H1 (cell line): ENCODE results near the gene MRPS34. TPM values are rescaled to one million over a fixed set of nuclear protein-coding genes. Genes with fewer than 3 reads are reported as not detected.

Experiments
- CTCF ChIA-PET: fragments of 300-600 bp; sonication (Branson Sonifier 250); formaldehyde crosslinking; loops from one replicate; lab custom pipeline; 2021; ENCODE audit not compliant: partially characterized antibody; lab: Charles Lee
- POLR2A ChIA-PET: fragments of 300-600 bp; sonication (Branson Sonifier 250); formaldehyde crosslinking; loops from one replicate; lab custom pipeline; 2021; ENCODE audit warnings: inconsistent platforms; ENCODE audit not compliant: partially characterized antibody; lab: Charles Lee
- DNase-seq, 2 experiments: peaks; one replicate each; pipeline versions ENCODE4 v3.0.0 to v3.0.0-alpha.2; 2010 to 2022; ENCODE audit warnings: low spot score in 2 of 2, low read depth in 1 of 2, mixed read lengths in 1 of 2
- FAIRE-seq: peaks from 2 replicates; lab custom pipeline; 2011; peaks lifted over from hg19 to GRCh38; lab: Jason Lieb, UNC
- H2AFZ ChIP-seq: 2 replicates; pipeline ENCODE4 v1.8.1; 2012; ENCODE audit warnings: low read length, inconsistent platforms
- H2AK5ac ChIP-seq: 2 replicates; pipeline ENCODE4 v1.6.1; 2013; ENCODE audit warnings: low read depth, low read length
- H2BK120ac ChIP-seq: replicated peaks from 2 replicates; pipeline ENCODE3; 2013; ENCODE audit warnings: low read depth, low read length, inconsistent platforms
- H2BK12ac ChIP-seq: 2 replicates; pipeline ENCODE4 v1.6.1; 2013; ENCODE audit warnings: low read depth, low read length
- H2BK15ac ChIP-seq: 2 replicates; pipeline ENCODE4 v1.6.1; 2013; ENCODE audit warnings: low read length
- H2BK20ac ChIP-seq: 2 replicates; pipeline ENCODE4 v1.6.1; 2013; ENCODE audit warnings: low read length
- H2BK5ac ChIP-seq: 2 replicates; pipeline ENCODE4 v1.6.1; 2013; ENCODE audit warnings: low read depth, low read length
- H3K14ac ChIP-seq: 2 replicates; pipeline ENCODE4 v1.6.1; 2013; ENCODE audit warnings: inconsistent platforms; ENCODE audit not compliant: insufficient read length
- H3K18ac ChIP-seq: 2 replicates; pipeline ENCODE4 v1.6.1; 2013; ENCODE audit warnings: low read length; ENCODE audit errors: extremely low read depth
- H3K23ac ChIP-seq: 2 replicates; pipeline ENCODE4 v1.6.1; 2013; ENCODE audit warnings: inconsistent platforms; ENCODE audit not compliant: insufficient read length
- H3K23me2 ChIP-seq: 2 replicates; pipeline ENCODE4 v1.6.1; 2013; ENCODE audit warnings: low read depth, low read length
- H3K27ac ChIP-seq: 2 replicates; pipeline ENCODE4 v1.6.1; 2011; ENCODE audit warnings: low read depth, low read length, inconsistent platforms
- H3K27me3 ChIP-seq, 4 experiments: replicated peaks in 1 of 4; 1 replicate in 1 of 4; 2 replicates in 3 of 4; pipeline versions ENCODE4 v1.6.1 to v1.8.1; 2011 to 2013; ENCODE audit warnings: low read length in 3 of 4, mild to moderate bottlenecking in 3 of 4, inconsistent platforms in 2 of 4, mixed read lengths in 2 of 4, moderate library complexity in 1 of 4; ENCODE audit not compliant: control insufficient read depth in 3 of 4, insufficient read depth in 3 of 4; ENCODE audit errors: extremely low read depth in 1 of 4
- H3K36me3 ChIP-seq, 4 experiments: 2 replicates each; pipeline versions ENCODE4 v1.6.1 to v1.8.1; 2011 to 2013; ENCODE audit warnings: mild to moderate bottlenecking in 4 of 4, low read length in 3 of 4, moderate library complexity in 2 of 4, control low read depth in 1 of 4, inconsistent platforms in 1 of 4; ENCODE audit not compliant: insufficient read depth in 4 of 4, control insufficient read depth in 2 of 4
- H3K4ac ChIP-seq: replicated peaks from 2 replicates; pipeline ENCODE3; 2013; ENCODE audit warnings: low read length, low read depth, mixed read lengths, inconsistent platforms; ENCODE audit not compliant: insufficient read length
- H3K4me1 ChIP-seq, 4 experiments: replicated peaks in 1 of 4; 1 replicate in 1 of 4; 2 replicates in 3 of 4; pipeline versions ENCODE4 v1.6.1 to v1.8.1; 2011 to 2013; ENCODE audit warnings: low read length in 3 of 4, inconsistent platforms in 2 of 4, mixed read lengths in 1 of 4; ENCODE audit not compliant: insufficient read depth in 4 of 4, control insufficient read depth in 3 of 4
- H3K4me2 ChIP-seq, 2 experiments: 2 replicates each; pipeline versions ENCODE4 v1.6.1 to v1.8.1; 2011 to 2013; ENCODE audit warnings: low read depth in 2 of 2, low read length in 2 of 2, control low read depth in 1 of 2, inconsistent platforms in 1 of 2, mild to moderate bottlenecking in 1 of 2; ENCODE audit not compliant: insufficient read depth in 1 of 2
- H3K4me3 ChIP-seq, 4 experiments: fragments of 200-600, 300-600 bp in 1 of 4; sonication (generic), shearing (Covaris generic), sonication (Bioruptor Twin) in 1 of 4; 2 replicates each; pipeline versions ENCODE4 v1.5.1 to v1.8.1; 2011 to 2016; ENCODE audit warnings: low read length in 4 of 4, low read depth in 3 of 4, control low read depth in 2 of 4, inconsistent platforms in 2 of 4, mild to moderate bottlenecking in 2 of 4, mixed read lengths in 1 of 4, moderate library complexity in 1 of 4; ENCODE audit not compliant: insufficient read depth in 2 of 4; ENCODE audit errors: extremely low read depth in 1 of 4
- H3K56ac ChIP-seq: replicated peaks from 2 replicates; pipeline ENCODE3; 2013; ENCODE audit warnings: low read depth, mild to moderate bottlenecking, mixed read lengths, low read length, inconsistent platforms; ENCODE audit not compliant: insufficient read length
- H3K79me1 ChIP-seq: 2 replicates; pipeline ENCODE4 v1.6.1; 2013; ENCODE audit warnings: low read depth, low read length, control low read depth
- H3K79me2 ChIP-seq, 2 experiments: 2 replicates each; pipeline versions ENCODE4 v1.6.1 to v1.8.1; 2012 to 2013; ENCODE audit warnings: low read length in 2 of 2, mild to moderate bottlenecking in 2 of 2, inconsistent platforms in 1 of 2; ENCODE audit not compliant: insufficient read depth in 2 of 2, control insufficient read depth in 1 of 2
- H3K9ac ChIP-seq, 4 experiments: replicated peaks in 1 of 4; 1 replicate in 1 of 4; 2 replicates in 3 of 4; pipeline versions ENCODE4 v1.6.1 to v1.8.1; 2011 to 2013; ENCODE audit warnings: low read depth in 3 of 4, low read length in 3 of 4, control low read depth in 2 of 4, mild to moderate bottlenecking in 2 of 4, moderate library complexity in 2 of 4, inconsistent platforms in 1 of 4; ENCODE audit errors: extremely low read depth in 1 of 4
- H3K9me3 ChIP-seq, 2 experiments: 2 replicates each; pipeline versions ENCODE4 v1.6.1 to v1.8.1; 2012 to 2013; ENCODE audit warnings: mild to moderate bottlenecking in 2 of 2, moderate library complexity in 2 of 2, control low read depth in 1 of 2, inconsistent platforms in 1 of 2, low read depth in 1 of 2, low read length in 1 of 2, mixed read lengths in 1 of 2; ENCODE audit not compliant: insufficient read depth in 2 of 2
- H4K20me1 ChIP-seq, 2 experiments: replicated peaks in 1 of 2; 2 replicates each; pipeline versions ENCODE3 to v1.8.1; 2011 to 2013; ENCODE audit warnings: inconsistent platforms in 2 of 2, low read length in 2 of 2, mild to moderate bottlenecking in 1 of 2; ENCODE audit not compliant: insufficient read depth in 2 of 2, control insufficient read depth in 1 of 2
- H4K5ac ChIP-seq: 2 replicates; pipeline ENCODE4 v1.6.1; 2013; ENCODE audit warnings: low read length, low read depth, mixed read lengths, inconsistent platforms; ENCODE audit not compliant: insufficient read length
- H4K8ac ChIP-seq: 2 replicates; pipeline ENCODE4 v1.8.0; 2013; ENCODE audit warnings: mild to moderate bottlenecking, moderate library complexity, low read length, inconsistent platforms; ENCODE audit not compliant: insufficient read depth; ENCODE audit errors: extremely low read depth
- H4K91ac ChIP-seq: replicated peaks from 2 replicates; pipeline ENCODE3; 2013; ENCODE audit warnings: low read length, mixed read lengths, inconsistent platforms; ENCODE audit not compliant: insufficient read length
- KDM4A ChIP-seq: IDR thresholded peaks from one replicate; pipeline ENCODE4 v1.7.1; 2012; ENCODE audit warnings: low read depth, mild to moderate bottlenecking, moderate library complexity, low read length, inconsistent platforms; ENCODE audit not compliant: severe bottlenecking
- MAX ChIP-seq: IDR thresholded peaks from 2 replicates; pipeline ENCODE4 v1.6.1; 2012; ENCODE audit warnings: inconsistent platforms
- POLR2AphosphoS5 ChIP-seq: IDR thresholded peaks from 2 replicates; pipeline ENCODE4 v1.6.1; 2011; ENCODE audit warnings: low read depth, low read length
- POU5F1 ChIP-seq: IDR thresholded peaks from 2 replicates; pipeline ENCODE4 v1.6.1; 2011; ENCODE audit warnings: low read depth, mild to moderate bottlenecking, low read length, moderate library complexity
- RXRA ChIP-seq: IDR thresholded peaks from 2 replicates; pipeline ENCODE4 v1.6.1; 2011; ENCODE audit warnings: low read depth, mild to moderate bottlenecking, low read length, moderate library complexity; ENCODE audit not compliant: insufficient read depth
- WGBS, 2 experiments: shearing (Covaris generic) in 1 of 2; methylation state at CpG; one replicate each; pipeline versions ENCODE4 v1.1.6 to v1.1.7; 2013 to 2015; ENCODE audit warnings: low lambda C conversion rate in 2 of 2, mixed read lengths in 2 of 2, inconsistent platforms in 1 of 2, low coverage in 1 of 2, missing lambda C conversion rate in 1 of 2; ENCODE audit not compliant: insufficient replicate concordance in 2 of 2, insufficient coverage in 1 of 2, insufficient read length in 1 of 2; ENCODE audit errors: extremely low coverage in 1 of 2, missing lambda C conversion rate in 1 of 2; 5-methylcytosine and 5-hydroxymethylcytosine counted together
- polyA plus RNA-seq, 7 experiments: library from polyadenylated mRNA; depleted of rRNA in 3 of 7; stranded (reverse) in 5 of 7; unstranded in 2 of 7; fragments of >200 nt in 5 of 7; fragments of 200-250 nt in 2 of 7; gene quantifications; 1 replicate in 5 of 7; 2 replicates in 1 of 7; 4 replicates in 1 of 7; pipeline versions ENCODE4 v1.2.1 to v1.2.3, GENCODE V29; 2011 to 2013; ENCODE audit warnings: missing spikeins in 2 of 7, mixed read lengths in 2 of 7
- total RNA-seq: library from RNA; stranded (reverse); fragmentation: NEBNext Ultra II Directional; extraction: Animal tissue kit (Norgen Biotek cat#: 25700); gene quantifications from 2 replicates; pipeline ENCODE4 v1.2.1, GENCODE V29; 2021

Gene MRPS34
- total and polyA plus RNA-seq, 2 of the 8 experiments (the other 6 are each of a cell fraction or from before 2014, with no cell fraction given), result 168 to 252 TPM

GRCh38 chr16:1769402-1770300 is 3.3 kb downstream of the MRPS34 start:
- H3K79me2 ChIP-seq, result peaks cover 0 to 13% of the 10 kb centered on the region in 2 experiments; a peak in 1 of 4 replicates
- FAIRE-seq (no peak), DNase-seq (no peak)
- peak overlapping the region in 3 of 4 experiments; percentile 82 to 91 (median 83); a peak in 2 of 8 replicates for H3K4me3 ChIP-seq
- H4K20me1 ChIP-seq, result peaks cover 1 to 15% of the 10 kb centered on the region in 2 experiments
- no peak overlapping the region for H4K91ac ChIP-seq
- peaks cover 3 to 37% (median 7%) of the 10 kb centered on the region in 4 experiments; a peak in 4 of 8 replicates for H3K36me3 ChIP-seq
- no peak overlapping the region for H2AFZ ChIP-seq
- no peak overlapping the region for H2AK5ac ChIP-seq
- no peak overlapping the region for H2BK12ac ChIP-seq
- no peak overlapping the region for H2BK120ac ChIP-seq
- no peak overlapping the region for H3K27ac ChIP-seq
- H3K9me3 ChIP-seq, result no peaks in the 10 kb centered on the region
- H3K4me2 ChIP-seq, result peak overlapping the region; percentile 71 to 92
- H3K14ac ChIP-seq, result no peak overlapping the region
- peaks cover 3% of the 10 kb centered on the region; the same call in 1 of the 2 replicates for H3K79me1 ChIP-seq
- peaks cover 0 to 13% (median 10%) of the 10 kb centered on the region in 4 experiments; a peak in 5 of 7 replicates for H3K4me1 ChIP-seq
- WGBS, 2 experiments, result 87% methylated on average over 19 of the region's 27 CpGs; no CpG with 5 or more reads in 1 of the 2 experiments
- H3K18ac ChIP-seq, result no peak overlapping the region
- no peak overlapping the region for H3K9ac ChIP-seq
- no peak overlapping the region for H2BK15ac ChIP-seq
- H2BK20ac ChIP-seq, result no peak overlapping the region
- TF ChIP-seq KDM4A (no peak), POLR2AphosphoS5 (peak; percentile 53), MAX (no peak), RXRA (no peak), POU5F1 (no peak)
- CTCF ChIA-PET, result interaction anchor here (0.7 to 2.2 kb wide), 7 partner anchors 10 to 469 kb away, joined by 3 to 8 read pairs (median 3); partner anchors contain the start of genes NUBP2 and SPSB3
- H4K5ac ChIP-seq, result no peak overlapping the region
- POLR2A ChIA-PET, result interaction anchor here (0.6 to 13.5 kb wide), 27 partner anchors 10 to 461 kb away, joined by 3 to 246 read pairs (median 4); partner anchors contain the start of genes FAHD1, HAGH, IGFALS and JPT2
- H3K23ac ChIP-seq, result no peak overlapping the region
- no peak overlapping the region for H2BK5ac ChIP-seq
- peaks cover 17% of the 10 kb centered on the region for H3K23me2 ChIP-seq
- H3K27me3 ChIP-seq, result no peaks in the 10 kb centered on the region
- no peak overlapping the region for H3K56ac ChIP-seq
- no peak overlapping the region for H3K4ac ChIP-seq
- no peak overlapping the region; the same call in 1 of the 2 replicates for H4K8ac ChIP-seq
